A549 (cell line): ENCODE measurements around the gene RPTOR. TPM values are rescaled to one million over a fixed set of nuclear protein-coding genes. Genes with fewer than 3 reads are reported as not detected.

ENCODE experiments used
- ATAC-seq, 2 experiments: fragments of 200-7000 bp in 1 of 2; fragments of >200 bp in 1 of 2; cut with Nextera tagmentation in 1 of 2; cut with Tn5 transposase in 1 of 2; 3 replicates each; pipeline versions ENCODE4 v1.8.0 to v1.9.1; 2018 to 2020; ENCODE audit warnings: mild to moderate bottlenecking in 1 of 2, moderate library complexity in 1 of 2
- CTCF ChIA-PET: fragments of 300-600 bp; sonication (Branson Sonifier 250); formaldehyde crosslinking; extraction: SDS; loops from one replicate; lab custom pipeline; 2021; ENCODE audit warnings: antibody characterized with exemption, inconsistent platforms; lab: Yijun Ruan, JAX
- POLR2A ChIA-PET: fragments of 350-600 bp; formaldehyde crosslinking; extraction: SDS; loops from one replicate; lab custom pipeline; 2021; ENCODE audit warnings: antibody characterized with exemption, inconsistent platforms; lab: Yijun Ruan, JAX
- DNase-seq, 2 experiments: peaks; one replicate each; pipeline versions ENCODE4 v3.0.0 to v3.0.0-alpha.2; 2011 to 2016; ENCODE audit warnings: low read depth in 1 of 2, low spot score in 1 of 2
- FAIRE-seq: peaks from 2 replicates; lab custom pipeline; 2011; peaks lifted over from hg19 to GRCh38; lab: Jason Lieb, UNC
- H3K27ac ChIP-seq, 2 experiments: fragments of >200 bp; sonication (Bioruptor Twin); formaldehyde crosslinking; 3 replicates each; pipeline ENCODE4 v1.5.1; 2016 to 2017
- H3K4me1 ChIP-seq: fragments of >200 bp; sonication (Bioruptor Twin); formaldehyde crosslinking; 3 replicates; pipeline ENCODE4 v1.6.1; 2016
- H3K4me2 ChIP-seq: fragments of >200 bp; sonication (Bioruptor Twin); formaldehyde crosslinking; 3 replicates; pipeline ENCODE4 v1.6.1; 2016
- H3K4me3 ChIP-seq: fragments of >200 bp; sonication (Bioruptor Twin); formaldehyde crosslinking; 3 replicates; pipeline ENCODE4 v1.5.1; 2016
- H3K9me3 ChIP-seq: fragments of >200 bp; sonication (Bioruptor Twin); formaldehyde crosslinking; 3 replicates; pipeline ENCODE4 v1.6.1; 2016
- BHLHE40 ChIP-seq: IDR thresholded peaks from 2 replicates; pipeline ENCODE4 v1.6.1; 2012; ENCODE audit warnings: low read depth, low read length, inconsistent platforms
- CHD2 ChIP-seq: fragments of 150-350 bp; IDR thresholded peaks from 2 replicates; pipeline ENCODE4 v1.6.1; 2014; ENCODE audit warnings: low read length; ENCODE audit not compliant: partially characterized antibody
- EP300 ChIP-seq, 2 experiments: fragments of >200 bp; sonication (Bioruptor Twin); formaldehyde crosslinking; IDR thresholded peaks; 2 replicates in 1 of 2; 3 replicates in 1 of 2; pipeline ENCODE4 v1.6.1; 2016 to 2017
- FOSB ChIP-seq: fragments of 250-450 bp; sonication (Bioruptor Pico); IDR thresholded peaks from 2 replicates; pipeline ENCODE4 v1.5.0; 2020; ENCODE audit warnings: mild to moderate bottlenecking, moderate library complexity
- GATA3 ChIP-seq: IDR thresholded peaks from 2 replicates; pipeline ENCODE4 v1.6.1; 2012; ENCODE audit warnings: borderline replicate concordance
- HES2 ChIP-seq: fragments of >200 bp; sonication (Bioruptor Twin); formaldehyde crosslinking; IDR thresholded peaks from 2 replicates; pipeline ENCODE4 v1.6.1; 2016
- HOXB13 ChIP-seq: fragments of 250-450 bp; sonication (Bioruptor Pico); IDR thresholded peaks from 2 replicates; pipeline ENCODE4 v1.5.0; 2020; ENCODE audit warnings: low read depth, mild to moderate bottlenecking, moderate library complexity
- JUN ChIP-seq, 2 experiments: fragments of >200 bp; sonication (Bioruptor Twin); formaldehyde crosslinking; IDR thresholded peaks; 2 replicates in 1 of 2; 3 replicates in 1 of 2; pipeline ENCODE4 v1.6.1; 2016 to 2017
- MAX ChIP-seq: IDR thresholded peaks from 2 replicates; pipeline ENCODE4 v1.6.1; 2012
- MAZ ChIP-seq: fragments of 150-350 bp; IDR thresholded peaks from 2 replicates; pipeline ENCODE4 v1.6.1; 2014; ENCODE audit warnings: antibody characterized with exemption, low read depth, low read length, borderline replicate concordance
- PBX3 ChIP-seq: IDR thresholded peaks from 2 replicates; pipeline ENCODE4 v1.6.1; 2012
- POLR2A ChIP-seq: IDR thresholded peaks from 2 replicates; pipeline ENCODE4 v1.6.1; 2012; ENCODE audit warnings: mild to moderate bottlenecking, low read length
- RARB ChIP-seq: fragments of 250-450 bp; sonication (Bioruptor Pico); IDR thresholded peaks from 2 replicates; pipeline ENCODE4 v1.8.0; 2021; ENCODE audit warnings: mild to moderate bottlenecking, moderate library complexity
- RCOR1 ChIP-seq: fragments of 150-350 bp; IDR thresholded peaks from 2 replicates; pipeline ENCODE4 v1.6.1; 2014; ENCODE audit warnings: antibody characterized with exemption, low read length, low read depth
- RNF2 ChIP-seq: fragments of 200-600 bp; sonication (generic); IDR thresholded peaks from 2 replicates; pipeline ENCODE4 v1.6.1; 2016; ENCODE audit warnings: low read depth, mild to moderate bottlenecking, antibody characterized with exemption, moderate library complexity, borderline replicate concordance
- ZC3H11A ChIP-seq: fragments of 450-650 bp; IDR thresholded peaks from 2 replicates; pipeline ENCODE4 v1.6.1; 2014; ENCODE audit warnings: antibody characterized with exemption, mild to moderate bottlenecking
- ZFP36 ChIP-seq: fragments of 450-650 bp; IDR thresholded peaks from 2 replicates; pipeline ENCODE4 v1.6.1; 2014; ENCODE audit warnings: borderline replicate concordance; ENCODE audit not compliant: partially characterized antibody
- WGBS: methylation state at CpG from one replicate; pipeline ENCODE4 v1.1.6; 2017; ENCODE audit errors: missing lambda C conversion rate; 5-methylcytosine and 5-hydroxymethylcytosine counted together
- polyA plus RNA-seq, 4 experiments: library from polyadenylated mRNA; depleted of rRNA in 3 of 4; stranded (reverse); fragments of >200 nt; fragmentation: RNase III in 1 of 4; extraction: RNeasy Plus Mini Kit Qiagen cat#74134 plus additional on column Dnase treatment in 1 of 4; gene quantifications; 2 replicates in 3 of 4; 3 replicates in 1 of 4; pipeline ENCODE4 v1.2.3, GENCODE V29; 2011 to 2017
- TF ChIP-seq, protein P1 (sequence below): fragments of 250-450 bp; sonication (Bioruptor Pico); IDR thresholded peaks from 2 replicates; pipeline ENCODE4 v1.5.0; 2021; ENCODE audit warnings: mild to moderate bottlenecking, moderate library complexity, borderline replicate concordance
- TF ChIP-seq, protein P2 (sequence below): fragments of 250-450 bp; sonication (Bioruptor Pico); IDR thresholded peaks from 2 replicates; pipeline ENCODE4 v1.5.0; 2020; ENCODE audit warnings: low read depth, mild to moderate bottlenecking, moderate library complexity

Gene RPTOR
- polyA plus RNA-seq, 2 of the 4 experiments (the other 2 are of a cell fraction) = 10.8 to 27.1 TPM

GRCh38 chr17:80573701-80574100 is 29.1 kb downstream of the RPTOR start:
- no peak overlapping the region for H3K4me2 ChIP-seq
- peaks cover 5% of the 10 kb centered on the region; the same call in 1 of the 3 replicates for H3K9me3 ChIP-seq
- FAIRE-seq (no peak), ATAC-seq (no peak), DNase-seq (no peak)
- no peaks in the 10 kb centered on the region for H3K4me1 ChIP-seq
- no peak overlapping the region for H3K4me3 ChIP-seq
- H3K27ac ChIP-seq = no peak overlapping the region
- CTCF ChIA-PET = interaction anchor here (0.6 to 8.1 kb wide), 15 partner anchors 12 to 426 kb away, joined by 3 to 73 read pairs (median 3); partner anchors contain the start of gene NPTX1
- POLR2A ChIA-PET = no interaction called here
- TF ChIP-seq EP300 (IDR thresholded peaks at IDR 0.05) (no peak), POLR2A (0 out of 2 replicates have a peak, but pooled peaks have one; percentile 11)
- 85% methylated on average over 6 of the region's 6 CpGs for WGBS

- no peak for DNase-seq
- 72% methylated on average over 4 of the region's 4 CpGs for WGBS
- Histone ChIP-seq H3K4me3 (no peak overlapping the region), H3K4me1 (no peaks in the 10 kb centered on the region), H3K27ac (no peak overlapping the region), H3K4me2 (no peak overlapping the region), H3K9me3 (peaks cover 5% of the 10 kb centered on the region; the same call in 1 of the 3 replicates)
- no peak for ATAC-seq
- POLR2A ChIA-PET = interaction anchor here (0.6 kb wide), 1 partner anchor 120 kb away, joined by 3 read pairs; no protein-coding TSS in a partner anchor
- FAIRE-seq = no peak
- no peak for TF ChIP-seq MAX
- TF ChIP-seq ZC3H11A = no peak
- no peak for TF ChIP-seq BHLHE40
- no peak for TF ChIP-seq ZFP36
- TF ChIP-seq RNF2 = no peak
- no peak for TF ChIP-seq GATA3
- no peak for TF ChIP-seq PBX3
- TF ChIP-seq, protein P1, sequence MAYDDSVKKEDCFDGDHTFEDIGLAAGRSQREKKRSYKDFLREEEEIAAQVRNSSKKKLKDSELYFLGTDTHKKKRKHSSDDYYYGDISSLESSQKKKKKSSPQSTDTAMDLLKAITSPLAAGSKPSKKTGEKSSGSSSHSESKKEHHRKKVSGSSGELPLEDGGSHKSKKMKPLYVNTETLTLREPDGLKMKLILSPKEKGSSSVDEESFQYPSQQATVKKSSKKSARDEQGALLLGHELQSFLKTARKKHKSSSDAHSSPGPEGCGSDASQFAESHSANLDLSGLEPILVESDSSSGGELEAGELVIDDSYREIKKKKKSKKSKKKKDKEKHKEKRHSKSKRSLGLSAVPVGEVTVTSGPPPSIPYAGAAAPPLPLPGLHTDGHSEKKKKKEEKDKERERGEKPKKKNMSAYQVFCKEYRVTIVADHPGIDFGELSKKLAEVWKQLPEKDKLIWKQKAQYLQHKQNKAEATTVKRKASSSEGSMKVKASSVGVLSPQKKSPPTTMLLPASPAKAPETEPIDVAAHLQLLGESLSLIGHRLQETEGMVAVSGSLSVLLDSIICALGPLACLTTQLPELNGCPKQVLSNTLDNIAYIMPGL (CRISPR knock-in tag) = no peak
- TF ChIP-seq, protein P2, sequence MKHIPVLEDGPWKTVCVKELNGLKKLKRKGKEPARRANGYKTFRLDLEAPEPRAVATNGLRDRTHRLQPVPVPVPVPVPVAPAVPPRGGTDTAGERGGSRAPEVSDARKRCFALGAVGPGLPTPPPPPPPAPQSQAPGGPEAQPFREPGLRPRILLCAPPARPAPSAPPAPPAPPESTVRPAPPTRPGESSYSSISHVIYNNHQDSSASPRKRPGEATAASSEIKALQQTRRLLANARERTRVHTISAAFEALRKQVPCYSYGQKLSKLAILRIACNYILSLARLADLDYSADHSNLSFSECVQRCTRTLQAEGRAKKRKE (CRISPR knock-in tag) = no peak
- TF ChIP-seq CHD2 = no peak
- no peak for TF ChIP-seq HOXB13 (CRISPR knock-in tag)
- no peak for TF ChIP-seq MAZ
- TF ChIP-seq JUN (IDR thresholded peaks at IDR 0.05) = no peak
- TF ChIP-seq HES2 = no peak
- no peak for TF ChIP-seq FOSB (CRISPR knock-in tag)
- no peak for TF ChIP-seq RARB (CRISPR knock-in tag)
- TF ChIP-seq RCOR1 = no peak
- CTCF ChIA-PET = interaction anchor here (0.6 to 8.1 kb wide), 18 partner anchors 9 to 346 kb away, joined by 3 to 73 read pairs (median 3); partner anchors contain the start of gene NPTX1
Measured at GRCh38 chr17:80574496-80574895, 29.9 kb downstream of the RPTOR start.
